NAMALWA (cell line): Measurements from ENCODE around the gene LYL1.

ENCODE experiments used
- DNase-seq: peaks from one replicate; pipeline ENCODE4 v3.0.0-alpha.2; 2015; ENCODE audit warnings: low spot score

Gene LYL1

DNA sequence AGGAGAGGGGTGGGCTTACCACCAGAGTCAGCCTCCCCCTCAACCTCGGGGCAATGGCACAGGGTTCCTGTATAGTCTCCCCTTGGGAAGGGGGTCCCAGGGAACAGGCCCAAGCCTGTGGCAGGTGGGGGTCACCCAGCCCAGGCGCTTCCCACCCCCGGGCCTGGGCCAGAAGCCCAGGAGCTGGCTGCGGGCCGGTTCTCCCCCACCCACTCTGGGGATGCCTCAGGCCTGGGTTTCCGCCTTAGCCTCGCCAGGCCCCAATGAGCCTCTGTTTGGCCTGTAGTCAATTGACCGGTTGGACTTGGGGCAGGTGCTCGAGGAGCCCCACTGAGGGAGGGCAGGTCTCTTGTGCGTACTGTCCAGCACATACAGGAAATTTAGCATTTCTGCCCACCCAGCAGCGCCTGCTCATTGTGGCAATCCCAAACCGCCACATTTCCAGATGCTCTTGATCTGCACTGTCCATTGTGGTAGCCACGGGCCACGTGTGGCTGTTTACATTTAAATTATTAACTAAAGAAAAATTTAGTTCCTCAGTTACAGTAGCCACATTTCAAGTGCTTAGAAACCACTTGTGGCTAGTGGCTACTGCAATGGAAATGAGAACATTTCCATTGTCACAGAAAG is 9.9 kb downstream of the LYL1 start:
- no peak for DNase-seq

DNA sequence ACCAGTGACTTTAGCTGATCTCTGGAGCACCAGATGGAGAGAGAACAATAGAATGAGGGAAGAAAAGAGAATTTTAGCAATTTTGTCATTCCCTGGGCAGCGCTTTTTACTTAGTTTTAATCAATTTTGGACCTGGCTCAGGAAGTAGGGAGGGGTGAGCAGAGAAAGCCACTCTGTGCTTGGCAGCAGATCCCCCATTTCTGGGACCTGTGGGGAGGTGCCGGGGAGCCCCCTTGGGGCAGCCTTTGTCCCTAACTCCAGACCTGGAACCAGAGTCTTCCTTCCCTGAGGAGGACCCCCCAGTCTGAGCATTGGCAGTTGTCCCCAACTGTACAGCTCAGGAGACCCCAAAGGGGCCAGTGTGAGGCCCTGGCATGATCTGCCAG is 10.5 kb downstream of the LYL1 start:
- DNase-seq: no peak

DNA sequence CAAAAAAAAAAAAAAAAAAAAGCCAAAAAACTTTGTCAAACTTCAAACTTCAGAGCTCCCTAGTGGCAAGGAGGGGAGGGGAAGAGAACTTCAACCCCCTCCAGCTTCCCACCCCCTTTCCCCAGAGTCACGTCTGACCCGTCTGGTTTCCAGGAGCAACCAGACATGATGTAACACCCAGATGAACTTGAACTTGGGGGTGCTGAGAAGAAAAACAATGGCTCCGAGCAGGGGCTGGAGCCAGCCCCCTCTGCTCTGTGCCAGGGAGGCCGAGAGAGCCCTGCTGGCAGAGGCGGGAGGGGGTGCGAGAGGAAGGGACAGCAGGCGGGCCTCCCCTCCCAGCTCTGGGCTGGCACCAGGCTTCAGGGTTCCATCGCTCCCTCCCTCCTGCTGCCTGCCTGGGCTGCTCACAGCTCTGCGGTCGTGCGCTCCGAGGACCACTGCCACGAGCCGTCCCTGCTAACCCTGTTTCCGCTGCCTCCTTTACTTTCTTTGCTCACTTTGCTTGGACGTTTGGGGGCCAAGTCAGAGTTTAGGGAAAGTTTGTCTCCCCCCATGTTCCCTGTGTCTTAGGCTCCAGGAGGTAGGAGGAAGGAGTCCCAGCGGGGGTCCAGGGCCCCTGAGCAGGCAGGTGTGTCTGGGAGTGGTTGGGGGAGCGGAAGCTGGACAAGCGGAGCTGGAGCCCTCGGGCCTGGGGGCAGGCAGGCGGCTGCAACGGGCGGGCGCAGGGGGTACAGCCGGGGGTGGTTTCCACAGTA is 11.1 kb downstream of the LYL1 start:
- no peak for DNase-seq

DNA sequence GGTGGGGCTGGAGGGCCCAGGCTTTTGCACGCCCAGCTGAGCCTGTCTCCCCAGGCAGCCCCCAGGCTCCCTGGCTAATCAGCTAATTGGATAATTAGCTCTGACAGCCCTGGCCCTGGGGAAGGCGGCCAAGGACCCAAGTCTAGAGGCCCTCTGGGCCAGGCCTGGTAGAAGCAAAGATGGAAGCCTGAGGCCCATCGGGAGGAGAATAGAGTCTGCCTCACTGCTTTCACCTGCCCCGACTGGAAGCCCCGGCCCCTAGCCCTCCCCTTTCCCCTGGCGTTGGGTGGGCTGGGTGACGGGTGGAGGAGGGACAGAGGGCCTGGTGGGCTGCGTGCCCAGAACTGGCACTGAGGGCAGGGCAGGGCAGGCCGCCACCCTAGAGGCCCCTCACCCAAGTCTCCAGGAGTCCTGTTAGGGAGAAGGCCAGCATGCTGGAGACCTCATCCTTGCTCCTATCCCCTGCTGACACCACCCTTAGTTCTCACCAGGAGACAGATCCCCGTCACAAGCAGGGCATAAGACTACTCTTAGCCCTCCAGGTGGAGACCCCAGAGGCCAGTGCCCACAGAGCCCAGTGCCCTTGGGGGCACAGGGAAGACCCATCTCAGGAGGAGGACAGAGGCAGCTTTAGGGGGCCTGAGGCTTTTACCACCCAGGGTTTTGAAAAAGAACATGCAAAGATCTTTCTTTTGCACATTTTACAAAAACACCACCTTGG is 12.0 kb downstream of the LYL1 start:
- no peak for DNase-seq

DNA sequence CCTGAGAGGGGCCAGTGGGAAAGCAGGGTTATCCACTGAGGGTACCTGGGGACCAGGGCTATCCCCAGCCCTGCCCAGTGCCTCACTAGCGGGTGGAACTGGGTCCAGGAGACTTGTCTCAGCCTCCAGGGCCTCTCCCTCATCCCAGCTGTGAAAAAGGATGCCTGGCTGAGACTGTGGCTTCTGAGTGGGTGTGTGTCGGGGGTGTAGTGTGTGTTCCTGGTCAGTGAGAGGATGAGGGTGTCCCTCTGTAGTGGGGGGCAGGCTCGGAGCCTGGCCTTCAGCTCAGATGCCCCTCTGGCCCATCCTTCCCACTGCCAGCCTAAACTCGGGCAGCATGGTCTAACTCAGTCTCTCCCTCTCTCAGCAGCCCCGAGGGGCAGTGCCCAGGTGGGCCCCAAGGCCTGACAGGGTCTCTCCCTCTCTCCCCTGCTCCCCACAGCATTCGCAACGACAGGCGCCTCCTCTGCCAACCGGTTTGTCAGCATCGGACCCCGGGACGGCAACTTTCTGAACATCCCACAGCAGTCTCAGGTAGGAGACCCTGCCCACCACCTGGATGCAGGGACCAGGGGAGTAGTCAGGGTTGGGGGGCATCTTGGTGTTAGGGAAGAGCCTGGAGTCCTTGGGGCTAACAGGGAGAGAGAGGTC is 12.7 kb downstream of the LYL1 start:
- DNase-seq: no peak

DNA sequence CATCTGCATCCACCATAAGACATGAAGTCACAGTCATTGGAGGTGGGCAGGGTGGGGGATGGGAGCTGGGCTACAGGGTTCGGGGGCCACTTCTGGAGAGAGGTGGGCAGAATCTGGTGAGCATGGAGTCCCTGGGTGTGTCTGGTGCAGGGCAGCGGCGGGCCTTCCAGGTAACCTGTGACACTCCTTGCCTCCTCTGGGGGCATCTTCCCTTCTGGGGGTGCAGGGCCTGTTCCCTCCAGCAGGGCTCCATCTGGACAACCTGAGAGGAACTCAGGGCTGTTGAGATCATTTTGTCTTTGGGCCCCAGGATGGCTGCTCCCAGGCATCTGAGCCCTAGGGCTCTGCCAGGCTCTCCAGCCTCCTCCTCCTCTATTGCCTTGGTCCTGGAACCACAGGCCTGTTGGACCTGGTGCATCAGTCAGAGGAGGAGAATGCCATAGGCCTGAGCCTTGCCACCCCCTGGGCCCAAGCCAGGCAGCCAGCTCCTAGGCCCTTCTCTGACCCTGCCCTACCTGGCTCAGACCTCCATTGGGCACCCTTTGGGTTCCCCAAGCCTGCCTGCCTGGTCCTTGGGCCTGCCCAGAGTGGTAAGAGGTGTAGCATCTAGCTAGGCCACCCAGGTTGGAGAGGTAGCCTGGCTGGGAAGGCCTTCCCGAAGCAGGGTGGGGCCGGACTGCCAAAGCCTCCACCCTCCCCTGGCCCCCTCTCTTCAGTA is 13.4 kb downstream of the LYL1 start:
- peak; percentile 75 for DNase-seq

DNA sequence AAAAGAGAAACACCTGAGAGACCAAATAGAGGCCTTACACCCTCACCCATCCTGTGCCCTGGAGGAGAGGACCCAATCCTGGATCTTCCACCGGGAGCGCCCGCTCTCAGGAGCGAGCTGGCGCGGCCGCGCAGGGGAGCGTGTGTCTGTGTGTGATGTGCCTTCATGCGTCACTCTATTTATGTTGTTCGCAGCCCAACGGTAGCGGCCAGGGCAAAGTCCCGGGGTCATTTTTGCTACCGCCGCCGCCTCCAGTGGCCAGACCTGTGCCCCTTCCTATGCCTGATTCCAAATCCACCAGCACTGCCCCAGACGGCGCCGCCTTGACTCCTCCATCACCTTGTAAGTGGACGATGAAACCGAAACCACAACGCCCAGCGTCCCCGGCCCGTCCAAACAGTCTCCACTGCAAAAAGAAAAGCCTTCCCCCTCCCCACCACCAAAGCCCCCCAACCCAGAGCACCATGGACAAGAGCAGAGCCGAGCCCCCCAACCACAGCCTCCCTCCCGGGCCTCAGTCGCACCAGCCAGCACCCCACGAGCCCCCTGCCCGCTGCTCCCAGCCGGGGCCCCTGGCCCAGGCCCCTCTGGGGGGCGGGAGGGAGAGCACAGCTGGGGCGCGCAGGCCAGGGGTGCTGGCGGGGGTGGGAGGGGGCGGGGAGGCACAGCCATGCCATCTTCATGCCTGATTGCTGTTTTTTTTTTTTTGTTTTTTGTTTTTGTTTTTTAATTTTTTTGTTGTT is 14.7 kb downstream of the LYL1 start:
- no peak for DNase-seq

DNA sequence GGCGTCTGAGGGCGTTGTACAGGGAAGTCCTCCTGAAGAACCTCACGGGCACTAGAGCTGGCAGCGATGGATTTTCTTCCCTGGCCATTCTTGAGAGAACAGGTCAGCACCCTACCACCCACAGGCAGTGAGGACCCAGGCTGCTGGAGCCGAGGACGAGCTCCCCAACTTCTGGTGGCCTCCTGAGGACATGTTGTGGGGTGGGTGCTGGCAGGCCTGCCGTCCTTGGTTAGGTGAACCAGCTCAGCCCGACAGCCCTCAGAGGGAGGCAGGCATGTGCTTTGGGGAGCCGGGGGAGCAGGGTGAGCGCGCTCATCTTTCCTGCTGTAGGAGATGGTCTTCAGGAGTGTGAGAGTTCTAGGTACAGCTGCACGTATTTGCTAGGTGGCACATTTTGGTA is 15.4 kb downstream of the LYL1 start:
- DNase-seq: no peak

DNA sequence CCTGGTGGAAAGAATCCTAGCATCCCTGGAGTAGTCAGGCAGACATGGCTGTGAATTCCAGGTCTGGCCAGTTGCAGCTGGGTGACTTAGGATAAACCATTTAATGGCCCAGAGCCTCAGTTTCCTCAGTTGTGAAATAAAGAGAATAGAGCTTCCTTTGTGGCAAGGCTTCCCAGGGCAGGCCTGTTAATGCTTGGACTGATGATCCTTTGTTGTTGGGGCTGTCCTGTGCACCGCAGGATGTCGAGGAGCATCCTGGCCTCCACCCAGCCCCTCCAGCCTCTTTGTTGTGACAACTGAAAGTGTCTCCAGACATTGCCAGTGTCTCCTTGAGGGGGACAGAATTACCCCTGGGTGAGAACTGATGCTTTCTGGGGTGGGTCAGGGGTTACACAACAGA is 16.3 kb downstream of the LYL1 start:
- no peak for DNase-seq

DNA sequence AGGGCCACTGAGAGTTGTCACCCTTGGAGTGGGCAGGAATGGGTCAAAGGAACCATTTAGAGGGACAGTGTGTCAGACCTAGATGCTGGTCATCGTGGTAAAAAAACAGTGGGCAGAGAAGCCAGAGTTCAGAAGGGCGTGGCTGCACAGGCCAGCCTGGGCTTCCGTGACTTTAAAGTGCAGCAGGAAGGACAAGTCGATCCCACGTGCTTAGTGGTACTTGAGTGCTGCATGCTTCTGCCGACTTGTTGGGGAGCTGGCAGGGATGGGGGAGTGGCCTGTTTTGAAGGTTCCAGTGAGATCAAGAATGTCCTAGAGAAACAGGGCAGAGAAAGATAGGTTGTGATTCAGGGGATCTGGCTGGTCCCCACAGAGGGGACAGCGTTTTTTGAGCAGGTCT is 17.0 kb downstream of the LYL1 start:
- no peak for DNase-seq

DNA sequence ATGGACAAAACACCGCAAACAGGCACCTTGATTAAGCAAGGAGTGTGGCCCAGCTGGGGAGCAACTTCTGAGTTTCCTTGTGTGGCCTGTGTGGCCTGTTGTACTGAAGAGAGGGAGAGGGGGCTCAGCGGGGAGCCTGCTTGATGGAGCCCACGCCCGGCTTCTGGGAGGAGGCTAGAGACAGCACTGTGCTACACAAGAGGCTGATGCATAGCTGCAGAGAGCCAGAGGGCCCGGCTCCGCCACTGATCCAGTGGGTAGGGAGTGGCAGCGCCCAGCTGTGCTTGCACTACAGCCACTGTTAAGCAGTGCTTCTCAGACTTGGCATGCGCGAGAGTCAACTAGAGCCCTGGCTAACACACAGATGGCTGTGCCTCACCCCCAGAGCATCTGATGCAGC is 19.0 kb downstream of the LYL1 start:
- no peak for DNase-seq

DNA sequence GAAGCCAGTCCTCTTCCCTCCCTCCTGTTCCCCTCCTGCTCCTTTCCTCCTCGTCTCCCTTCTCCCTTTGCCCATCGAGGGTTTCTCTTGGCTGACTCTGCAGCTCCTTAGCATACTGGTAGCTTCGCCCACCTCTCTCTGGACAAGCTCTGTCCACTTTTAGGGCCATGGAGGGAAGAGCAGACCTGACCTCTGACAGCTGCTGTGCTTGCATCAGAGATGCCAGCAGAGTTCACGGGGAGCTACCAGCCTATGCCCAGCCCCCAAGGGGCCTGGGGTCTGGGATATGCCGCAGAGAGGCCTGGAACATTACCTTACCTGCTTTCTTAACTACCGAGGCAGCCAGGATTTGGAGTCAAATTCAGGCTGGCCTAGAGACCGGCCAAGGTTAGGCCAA is 19.7 kb downstream of the LYL1 start:
- DNase-seq: no peak

DNA sequence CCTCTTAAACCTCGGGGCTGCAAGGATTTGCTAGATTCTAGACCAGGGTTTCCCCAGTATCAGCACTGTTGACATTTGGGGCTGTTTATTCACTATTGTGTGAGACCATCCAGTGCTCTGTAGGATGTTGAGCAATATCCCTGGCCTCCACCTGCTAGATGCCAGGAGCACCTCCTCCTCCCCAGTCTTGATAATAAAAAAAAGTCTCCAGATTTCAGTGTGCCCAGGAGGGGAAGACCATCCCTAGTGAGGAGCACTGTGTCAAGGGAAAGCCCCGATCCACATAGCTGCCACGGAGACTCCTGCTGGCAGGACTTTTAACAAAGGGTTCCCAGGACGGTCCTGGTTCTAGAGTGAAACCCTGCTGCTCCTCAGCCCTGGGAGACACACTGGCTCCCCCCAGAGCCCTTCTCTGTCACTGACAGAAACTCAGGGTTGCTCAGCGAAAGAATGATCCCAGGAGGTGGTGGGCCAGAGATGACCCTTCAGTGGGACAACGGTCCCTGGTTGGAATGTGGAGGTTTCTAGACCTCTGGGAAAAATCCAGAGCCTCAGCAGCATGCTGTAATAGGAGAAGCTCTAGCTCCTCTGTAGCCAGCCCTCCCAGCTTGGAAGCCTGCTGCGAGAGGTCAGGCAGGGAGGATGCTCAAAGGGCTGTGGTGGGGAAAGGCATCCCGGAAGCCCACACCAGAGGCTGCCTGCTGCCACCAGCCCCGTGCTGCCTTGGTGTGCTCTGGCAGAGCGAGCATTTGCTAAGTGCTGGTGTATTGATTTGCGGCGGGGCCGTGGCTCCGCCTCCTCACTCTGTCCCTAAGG is 20.3 kb downstream of the LYL1 start:
- DNase-seq: peak; percentile 41

DNA sequence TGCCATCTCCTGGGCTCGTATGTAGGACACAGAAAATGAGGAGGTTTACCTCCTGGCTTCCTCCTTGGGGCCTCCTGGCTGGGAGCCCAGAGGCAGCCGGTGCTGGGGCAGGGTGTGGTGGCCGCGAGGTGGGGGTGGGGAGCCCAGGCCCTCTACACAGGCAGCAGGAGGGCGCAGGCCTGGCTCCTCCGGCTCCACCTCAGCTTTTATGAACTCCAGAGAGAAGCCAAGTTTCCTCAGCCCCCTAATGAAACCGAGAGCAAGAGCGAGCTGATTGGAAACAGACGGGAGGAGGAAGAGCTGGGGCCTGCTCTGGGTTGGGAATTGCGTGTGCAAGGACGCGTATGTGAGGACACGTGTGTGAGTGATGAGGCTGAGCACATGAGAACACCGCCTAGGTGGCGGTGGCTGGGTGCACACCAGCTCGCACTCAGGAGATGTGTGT is 23.1 kb downstream of the LYL1 start:
- no peak for DNase-seq

DNA sequence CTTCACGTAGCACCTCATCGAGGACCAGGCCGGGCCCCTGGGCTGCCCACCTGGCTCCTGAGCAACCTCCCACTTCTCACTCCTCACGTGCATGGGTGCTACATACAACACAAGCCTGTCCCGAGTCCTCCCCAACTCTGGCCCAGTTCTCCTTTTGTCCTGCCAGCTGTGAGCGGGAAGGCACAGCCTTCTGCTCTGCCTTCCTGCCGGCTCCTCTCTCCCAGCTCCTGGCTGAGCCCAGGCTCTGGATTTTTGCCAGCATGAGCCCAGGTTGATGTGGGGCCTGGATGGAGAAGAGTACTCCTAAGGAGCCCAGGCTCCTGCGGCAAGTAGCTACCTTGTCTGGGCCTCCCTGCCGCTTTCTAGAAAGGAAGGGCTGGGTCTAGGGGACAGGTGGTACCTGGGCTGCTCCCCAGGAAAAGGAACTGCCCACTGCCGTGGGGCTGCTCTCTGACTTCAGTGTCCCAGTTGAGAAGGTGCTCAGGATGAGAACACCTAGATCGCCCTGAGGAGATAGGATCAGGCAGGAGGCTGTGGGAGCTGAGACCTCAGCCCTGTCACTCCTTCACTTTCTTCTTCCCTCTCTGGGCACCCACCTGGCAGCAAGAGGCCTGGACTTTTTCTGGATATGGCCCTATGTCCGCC is 23.6 kb downstream of the LYL1 start:
- no peak for DNase-seq

DNA sequence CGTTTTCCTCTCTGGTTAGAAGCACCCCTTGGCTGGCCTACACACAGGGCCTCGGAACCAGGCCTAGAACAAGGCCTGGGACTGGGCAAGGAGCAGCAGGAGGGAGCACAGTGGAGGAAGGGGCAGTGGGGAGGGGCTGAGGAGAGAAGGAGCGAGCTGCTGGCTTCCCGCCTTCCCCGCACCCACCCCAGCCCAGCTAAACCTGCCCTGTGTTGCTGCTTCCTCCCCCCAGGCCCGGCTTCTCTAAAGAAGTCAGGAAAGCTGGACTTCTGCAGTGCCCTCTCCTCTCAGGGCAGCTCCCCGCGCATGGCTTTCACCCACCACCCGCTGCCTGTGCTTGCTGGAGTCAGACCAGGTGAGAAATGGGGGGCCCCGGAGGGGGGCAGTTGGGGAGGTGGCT is 24.3 kb downstream of the LYL1 start:
- no peak for DNase-seq

DNA sequence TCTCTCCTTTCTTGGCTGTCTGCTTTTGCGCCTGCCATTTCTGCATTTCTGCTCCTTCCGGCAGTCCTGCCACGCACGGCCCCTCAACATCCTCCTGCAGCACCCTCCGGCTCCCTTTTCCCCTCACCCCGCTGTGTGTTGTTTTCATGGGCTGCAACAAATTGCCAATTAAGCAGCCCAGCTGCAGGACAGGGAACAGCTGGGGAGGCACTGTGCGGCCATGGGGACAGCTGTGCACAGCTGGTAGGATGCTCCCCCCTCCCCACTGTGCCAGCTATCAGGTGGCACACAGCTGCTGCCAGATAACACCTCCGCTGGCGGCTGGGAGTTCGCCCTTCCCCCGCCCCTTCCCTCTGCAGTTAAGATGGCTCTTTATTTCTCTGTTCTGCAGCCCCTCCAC is 25.4 kb downstream of the LYL1 start:
- DNase-seq: peak; percentile 54

DNA sequence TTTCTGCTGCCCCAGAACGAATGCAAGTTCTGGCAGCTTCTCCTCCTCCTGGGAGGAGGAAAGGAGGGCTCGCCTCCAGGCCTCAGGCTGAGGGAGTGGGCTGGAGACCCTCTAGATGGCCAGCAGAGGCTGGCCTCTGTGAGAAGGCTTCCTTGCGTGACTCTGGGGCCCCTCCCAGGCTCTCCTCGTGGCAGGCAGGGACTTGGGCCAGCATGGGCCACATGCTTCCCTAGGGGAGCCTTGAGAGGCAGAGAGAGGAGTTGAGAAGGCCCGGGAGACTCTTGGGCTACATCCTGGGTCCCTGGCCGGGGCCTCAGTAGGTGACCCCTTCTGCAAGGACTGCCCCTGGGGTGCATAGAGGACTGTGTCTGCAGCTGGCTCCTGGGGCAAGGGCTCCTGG is 25.9 kb downstream of the LYL1 start:
- DNase-seq: no peak

DNA sequence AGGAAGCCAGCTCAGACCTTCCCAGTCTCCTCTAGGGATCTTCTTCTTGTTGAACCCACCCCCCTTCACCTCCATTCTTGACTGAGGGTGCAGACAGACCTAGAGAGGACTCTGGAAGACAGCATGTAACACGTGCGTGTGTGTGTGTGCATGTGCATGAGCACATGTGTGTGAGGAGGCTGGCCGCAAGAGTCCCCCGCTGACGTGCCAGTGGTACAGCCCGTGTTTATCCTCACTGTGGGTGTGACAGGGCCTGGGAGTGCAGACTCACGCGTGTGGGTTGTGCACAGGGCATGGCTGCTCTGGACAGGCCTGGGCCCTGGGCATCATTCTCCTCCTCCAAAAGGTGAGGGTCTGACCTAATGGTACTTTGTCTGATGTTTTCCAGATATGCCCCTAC is 26.3 kb downstream of the LYL1 start:
- no peak for DNase-seq

DNA sequence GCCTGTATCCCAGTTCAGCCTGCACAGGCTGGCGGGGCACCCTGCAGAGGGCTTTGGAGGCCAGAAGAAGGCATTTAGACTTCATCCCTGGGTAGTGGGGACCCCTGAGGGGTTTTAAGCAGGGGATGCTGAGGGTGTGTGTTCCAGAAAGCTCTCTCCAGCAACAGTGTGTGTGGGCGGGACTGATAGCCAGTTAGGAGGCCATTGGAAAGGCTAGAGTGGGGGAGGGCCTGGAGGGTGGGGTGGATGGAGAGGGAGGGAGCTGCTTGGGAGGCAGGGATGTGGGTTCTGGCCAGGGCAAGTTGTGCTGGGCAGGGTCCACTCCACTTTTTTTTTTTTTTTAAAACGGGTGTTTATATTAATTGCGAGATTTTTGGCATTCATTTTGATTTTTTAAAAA is 28.3 kb downstream of the LYL1 start:
- no peak for DNase-seq
